ENCODE results near the gene SRGAP1.

DNA sequence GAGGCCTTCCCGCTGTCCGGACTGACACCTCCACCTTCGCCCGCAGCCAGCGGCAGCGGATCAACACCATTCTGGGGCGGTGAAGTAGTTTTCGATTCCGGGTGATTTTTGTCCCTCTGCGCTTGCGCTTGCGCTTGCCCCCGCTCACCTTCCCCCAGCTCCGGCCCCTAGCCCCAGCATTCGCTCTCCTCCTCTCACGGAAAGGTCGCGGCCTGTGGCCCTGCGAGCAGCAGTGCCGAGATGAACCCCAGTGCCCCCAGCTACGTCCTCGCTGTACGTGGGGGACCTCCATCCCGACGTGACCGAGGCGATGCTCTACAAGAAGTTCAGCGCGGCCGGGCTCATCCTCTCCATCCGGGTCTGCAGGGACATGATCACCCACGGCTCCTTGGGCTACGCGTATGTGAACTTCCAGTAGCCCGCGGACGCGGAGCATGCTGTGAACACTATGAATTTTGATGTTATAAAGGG, 22.7 kb upstream of the SRGAP1 start:
- TF ChIP-seq, protein P1, sequence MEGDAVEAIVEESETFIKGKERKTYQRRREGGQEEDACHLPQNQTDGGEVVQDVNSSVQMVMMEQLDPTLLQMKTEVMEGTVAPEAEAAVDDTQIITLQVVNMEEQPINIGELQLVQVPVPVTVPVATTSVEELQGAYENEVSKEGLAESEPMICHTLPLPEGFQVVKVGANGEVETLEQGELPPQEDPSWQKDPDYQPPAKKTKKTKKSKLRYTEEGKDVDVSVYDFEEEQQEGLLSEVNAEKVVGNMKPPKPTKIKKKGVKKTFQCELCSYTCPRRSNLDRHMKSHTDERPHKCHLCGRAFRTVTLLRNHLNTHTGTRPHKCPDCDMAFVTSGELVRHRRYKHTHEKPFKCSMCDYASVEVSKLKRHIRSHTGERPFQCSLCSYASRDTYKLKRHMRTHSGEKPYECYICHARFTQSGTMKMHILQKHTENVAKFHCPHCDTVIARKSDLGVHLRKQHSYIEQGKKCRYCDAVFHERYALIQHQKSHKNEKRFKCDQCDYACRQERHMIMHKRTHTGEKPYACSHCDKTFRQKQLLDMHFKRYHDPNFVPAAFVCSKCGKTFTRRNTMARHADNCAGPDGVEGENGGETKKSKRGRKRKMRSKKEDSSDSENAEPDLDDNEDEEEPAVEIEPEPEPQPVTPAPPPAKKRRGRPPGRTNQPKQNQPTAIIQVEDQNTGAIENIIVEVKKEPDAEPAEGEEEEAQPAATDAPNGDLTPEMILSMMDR (IDR thresholded peaks at IDR 0.05; ENCODE audit: low read length) = no peak
- TF ChIP-seq EZH2 (optimal IDR thresholded peaks at IDR 0.05; ENCODE audit: low read depth, low read length) = no peak
- no peak for TF ChIP-seq EZH2phosphoT487 (IDR thresholded peaks at IDR 0.05; ENCODE audit: low read length)
